Measurements from ENCODE around the gene BICC1.
A peak's percentile ranks its signal among the peaks of the same experiment; 100 is the strongest.

BICC1 gene

DNA sequence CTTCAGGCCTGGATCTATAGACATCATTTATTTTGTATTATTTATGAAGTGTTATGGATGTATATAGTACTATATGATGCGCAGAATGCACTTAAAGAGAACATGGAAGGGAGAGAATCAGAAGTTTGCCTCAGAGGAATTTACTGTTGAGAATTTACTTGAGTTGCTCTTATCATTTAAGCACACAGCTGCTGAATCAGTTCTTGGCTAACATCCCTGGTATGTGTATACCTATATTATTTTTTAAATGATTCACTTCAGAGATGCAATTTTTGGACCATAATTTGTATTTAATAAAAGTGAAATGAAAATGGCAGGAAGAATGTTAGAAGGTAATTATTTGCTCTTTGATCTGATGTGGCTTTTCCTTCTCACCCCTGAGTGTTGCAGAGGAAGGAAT, 191.6 kb downstream of the BICC1 start:
- DNase-seq (ENCODE audit: low read depth) = peak; percentile 83
- no peak overlapping the region for H3K4me3 ChIP-seq (ENCODE audit: low read depth, low read length)
- TF ChIP-seq, protein P1, sequence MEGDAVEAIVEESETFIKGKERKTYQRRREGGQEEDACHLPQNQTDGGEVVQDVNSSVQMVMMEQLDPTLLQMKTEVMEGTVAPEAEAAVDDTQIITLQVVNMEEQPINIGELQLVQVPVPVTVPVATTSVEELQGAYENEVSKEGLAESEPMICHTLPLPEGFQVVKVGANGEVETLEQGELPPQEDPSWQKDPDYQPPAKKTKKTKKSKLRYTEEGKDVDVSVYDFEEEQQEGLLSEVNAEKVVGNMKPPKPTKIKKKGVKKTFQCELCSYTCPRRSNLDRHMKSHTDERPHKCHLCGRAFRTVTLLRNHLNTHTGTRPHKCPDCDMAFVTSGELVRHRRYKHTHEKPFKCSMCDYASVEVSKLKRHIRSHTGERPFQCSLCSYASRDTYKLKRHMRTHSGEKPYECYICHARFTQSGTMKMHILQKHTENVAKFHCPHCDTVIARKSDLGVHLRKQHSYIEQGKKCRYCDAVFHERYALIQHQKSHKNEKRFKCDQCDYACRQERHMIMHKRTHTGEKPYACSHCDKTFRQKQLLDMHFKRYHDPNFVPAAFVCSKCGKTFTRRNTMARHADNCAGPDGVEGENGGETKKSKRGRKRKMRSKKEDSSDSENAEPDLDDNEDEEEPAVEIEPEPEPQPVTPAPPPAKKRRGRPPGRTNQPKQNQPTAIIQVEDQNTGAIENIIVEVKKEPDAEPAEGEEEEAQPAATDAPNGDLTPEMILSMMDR (conservative IDR thresholded peaks at IDR 0.05; ENCODE audit: low read depth, low read length) = no peak

DNA sequence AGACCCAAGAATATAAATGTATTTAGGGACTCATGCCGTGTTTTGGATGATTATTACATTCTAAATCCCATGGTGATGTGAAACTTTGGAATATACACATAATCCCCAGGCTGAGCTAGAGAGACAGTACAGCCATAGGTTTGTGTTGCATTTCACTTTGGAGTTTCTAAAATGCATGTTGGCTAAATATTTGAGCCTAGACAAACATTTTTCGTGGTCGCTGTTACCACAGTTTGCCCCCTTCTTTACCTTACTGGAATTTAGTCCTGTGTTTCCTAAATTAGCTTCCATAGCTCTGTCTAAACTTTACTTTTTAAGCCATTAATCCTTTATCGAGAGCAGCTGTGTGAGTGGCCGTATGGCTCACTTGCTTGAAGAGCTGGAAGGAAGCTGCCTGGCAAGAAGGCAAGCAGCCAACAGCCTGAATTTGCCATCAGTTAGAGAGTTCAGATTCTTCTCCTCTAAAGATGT, 192.0 kb downstream of the BICC1 start:
- TF ChIP-seq, protein P1 (conservative IDR thresholded peaks at IDR 0.05; ENCODE audit: low read depth, low read length) = no peak
- H3K4me3 ChIP-seq (ENCODE audit: low read depth, low read length) = no peak overlapping the region
- peak; percentile 54 for DNase-seq (ENCODE audit: low read depth)

DNA sequence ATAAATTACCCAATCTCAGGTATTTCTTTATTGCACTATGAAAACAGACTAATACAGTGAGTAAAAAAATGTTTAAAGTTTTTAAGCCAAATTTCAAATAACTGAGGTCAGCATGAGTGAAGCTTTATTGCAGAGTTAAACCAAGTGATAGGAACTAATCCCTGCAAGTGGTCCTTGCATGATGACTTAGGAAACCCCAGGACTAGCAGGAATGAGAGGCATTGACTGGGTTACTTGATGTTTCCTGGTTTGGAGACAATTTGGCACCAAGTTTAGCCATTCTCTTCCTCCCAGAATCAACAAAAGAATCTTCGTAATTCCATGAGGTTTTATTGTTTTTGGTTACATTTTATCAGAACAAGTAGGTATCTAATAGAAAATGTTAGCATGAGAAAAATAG, 194.2 kb downstream of the BICC1 start:
- TF ChIP-seq, protein P1 (conservative IDR thresholded peaks at IDR 0.05; ENCODE audit: low read depth, low read length) = no peak
- no peak for DNase-seq (ENCODE audit: low read depth)
- no peak overlapping the region for H3K4me3 ChIP-seq (ENCODE audit: low read depth, low read length)

DNA sequence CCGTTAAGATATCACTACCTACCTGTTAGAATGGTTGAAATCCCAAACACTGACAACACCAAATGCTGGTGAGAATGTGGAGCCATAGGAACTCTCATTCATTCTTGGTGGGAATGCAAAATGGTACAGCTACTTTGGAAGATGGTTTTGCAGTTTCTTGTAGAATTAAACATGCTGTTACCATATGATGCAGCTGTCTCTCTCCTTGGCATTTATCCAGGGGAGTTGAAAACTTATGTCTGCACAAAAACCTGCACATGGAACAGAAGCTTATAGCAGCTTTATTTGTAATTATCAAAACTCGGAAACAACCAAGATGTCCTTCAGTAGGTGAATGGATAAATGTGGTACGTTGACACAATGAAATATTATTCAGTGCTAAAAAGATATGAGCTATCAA, 199.5 kb downstream of the BICC1 start:
- peak; percentile 48 for DNase-seq (ENCODE audit: low read depth)
- no peak overlapping the region for H3K4me3 ChIP-seq (ENCODE audit: low read depth, low read length)
- TF ChIP-seq, protein P1 (conservative IDR thresholded peaks at IDR 0.05; ENCODE audit: low read depth, low read length) = no peak

DNA sequence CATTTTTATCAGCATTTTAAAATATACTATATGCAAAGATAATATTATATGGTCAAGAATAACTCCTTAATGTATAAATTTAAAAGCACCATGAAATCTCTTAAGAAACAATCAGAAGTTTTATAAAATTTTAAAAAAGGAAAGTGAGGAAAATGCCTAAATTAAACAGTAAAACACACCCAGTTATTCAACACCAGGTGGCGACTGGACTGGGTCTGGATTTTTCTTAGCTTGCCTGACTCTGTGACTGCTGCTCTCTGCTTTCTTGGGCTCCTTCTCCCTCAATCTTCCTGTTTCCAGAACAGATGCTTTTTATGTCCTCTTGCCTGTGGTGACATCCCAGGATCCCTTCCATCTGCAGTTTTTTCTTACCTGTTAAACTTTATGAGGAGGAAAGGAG, 200.3 kb downstream of the BICC1 start:
- TF ChIP-seq, protein P1 (conservative IDR thresholded peaks at IDR 0.05; ENCODE audit: low read depth, low read length) = peak; percentile 66
- no peak overlapping the region for H3K4me3 ChIP-seq (ENCODE audit: low read depth, low read length)
- DNase-seq (ENCODE audit: low read depth) = peak; percentile 51

DNA sequence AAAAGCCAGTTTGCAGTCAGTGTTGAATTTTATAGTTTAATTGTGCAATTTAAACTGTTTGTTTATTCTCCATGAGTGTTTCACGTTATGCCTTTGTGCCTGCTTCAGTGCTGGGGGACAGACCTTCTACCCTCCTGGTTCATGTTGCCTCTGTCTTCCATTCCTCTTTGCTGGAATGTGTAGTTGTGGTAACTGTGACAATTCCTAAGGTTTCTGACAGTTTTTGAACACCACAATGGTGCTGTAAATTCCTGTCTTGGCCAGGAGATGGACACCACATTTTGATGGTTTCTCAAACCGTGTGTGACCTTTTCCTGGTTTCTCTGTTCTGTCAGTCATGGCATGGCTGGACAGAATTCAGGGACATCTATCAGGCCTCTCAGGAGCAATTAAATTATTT, 201.7 kb downstream of the BICC1 start:
- no peak overlapping the region for H3K4me3 ChIP-seq (ENCODE audit: low read depth, low read length)
- TF ChIP-seq, protein P1 (conservative IDR thresholded peaks at IDR 0.05; ENCODE audit: low read depth, low read length) = no peak
- no peak for DNase-seq (ENCODE audit: low read depth)

DNA sequence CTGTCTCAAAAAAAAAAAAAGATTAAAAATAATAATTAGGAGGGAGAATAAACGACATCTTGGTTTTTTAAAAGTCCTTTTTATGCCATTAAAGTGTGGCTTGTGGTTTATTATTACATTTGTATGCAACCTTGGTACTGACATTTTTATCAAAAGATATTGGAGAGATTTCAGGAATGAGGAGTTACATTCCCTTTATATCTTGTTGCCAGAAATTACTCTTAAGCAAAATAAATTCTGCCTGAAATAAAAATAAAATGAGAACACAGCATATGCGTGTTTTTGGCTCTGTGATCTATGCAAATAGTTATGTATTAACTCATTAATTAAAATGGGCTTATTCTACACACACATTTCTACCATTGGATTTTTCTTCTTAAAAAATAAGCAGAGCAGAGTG, 202.4 kb downstream of the BICC1 start:
- peak; percentile 42 for DNase-seq (ENCODE audit: low read depth)
- H3K4me3 ChIP-seq (ENCODE audit: low read depth, low read length) = no peak overlapping the region
- TF ChIP-seq, protein P1 (conservative IDR thresholded peaks at IDR 0.05; ENCODE audit: low read depth, low read length) = no peak
